Endothelial cell of hepatic sinusoid (primary cell): ENCODE results near the gene RALGAPB.

Experiments
- in situ Hi-C: cut with HindIII; loops from 2 replicates; pipeline ENCODE4 v1.10.0; 2017; ENCODE audit warnings: low sequenced_read_pairs

The RALGAPB gene

DNA sequence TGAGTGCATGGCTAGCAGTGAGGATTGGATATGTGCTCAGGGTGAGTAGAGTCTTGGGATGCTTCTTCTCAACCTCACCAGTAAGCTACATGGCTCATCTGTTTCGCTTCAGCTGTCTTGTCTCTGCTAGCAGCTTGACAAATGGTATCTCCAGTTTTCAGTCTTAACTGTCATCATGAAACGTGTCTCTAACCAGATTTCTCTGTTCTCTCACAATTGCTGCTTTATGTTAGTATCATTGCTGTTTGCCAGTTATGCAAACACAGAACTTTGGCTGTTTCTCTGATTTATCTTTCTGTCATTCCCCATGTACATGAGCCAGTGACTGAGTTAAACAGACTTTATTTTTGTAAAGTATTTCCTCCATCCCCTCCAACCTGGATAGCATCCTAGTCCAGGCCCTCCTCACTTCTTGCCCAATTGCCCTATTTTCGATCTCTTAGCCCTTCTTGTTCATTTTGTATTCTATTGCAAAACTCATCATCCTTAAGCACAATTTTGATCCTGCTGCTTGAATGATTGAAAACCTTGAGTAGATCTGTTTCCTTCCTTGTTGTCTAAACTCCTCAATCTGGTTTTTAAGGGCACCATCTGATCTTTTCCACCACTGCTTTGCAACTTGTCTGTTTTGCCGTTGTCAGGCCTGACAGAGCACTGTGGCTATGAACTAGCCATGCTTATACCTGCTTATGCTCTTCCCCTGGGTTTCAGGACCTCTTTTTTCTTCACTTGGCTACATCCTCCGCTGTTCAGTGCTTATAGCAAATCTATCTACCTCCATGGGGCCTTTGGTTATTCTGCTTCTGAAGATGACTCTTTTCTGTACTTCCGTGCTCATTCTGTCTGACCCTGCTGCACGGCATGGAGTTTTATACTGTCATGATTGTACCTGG lies 70.6 kb downstream of the RALGAPB start:
- in situ Hi-C loops: no loop called here

DNA sequence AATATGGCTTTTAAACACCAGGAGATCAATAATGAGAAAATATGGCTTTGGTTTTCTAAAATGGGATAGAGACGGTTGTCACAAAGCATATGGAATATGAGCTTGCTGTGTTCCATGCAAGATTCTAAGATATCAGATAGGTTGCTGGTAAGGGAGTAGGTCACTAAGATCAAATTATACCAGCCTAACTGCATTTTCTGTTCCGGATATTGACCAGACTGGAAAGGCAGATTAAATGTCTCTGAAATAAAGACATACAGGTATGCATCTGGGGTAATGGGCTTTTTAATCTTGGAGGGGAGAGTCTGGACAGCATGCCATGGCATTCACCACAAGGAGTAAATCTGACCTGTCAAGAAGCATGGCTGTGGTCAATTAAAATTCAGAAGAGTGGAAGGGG lies 73.1 kb downstream of the RALGAPB start:
- in situ Hi-C loops: no loop called here

DNA sequence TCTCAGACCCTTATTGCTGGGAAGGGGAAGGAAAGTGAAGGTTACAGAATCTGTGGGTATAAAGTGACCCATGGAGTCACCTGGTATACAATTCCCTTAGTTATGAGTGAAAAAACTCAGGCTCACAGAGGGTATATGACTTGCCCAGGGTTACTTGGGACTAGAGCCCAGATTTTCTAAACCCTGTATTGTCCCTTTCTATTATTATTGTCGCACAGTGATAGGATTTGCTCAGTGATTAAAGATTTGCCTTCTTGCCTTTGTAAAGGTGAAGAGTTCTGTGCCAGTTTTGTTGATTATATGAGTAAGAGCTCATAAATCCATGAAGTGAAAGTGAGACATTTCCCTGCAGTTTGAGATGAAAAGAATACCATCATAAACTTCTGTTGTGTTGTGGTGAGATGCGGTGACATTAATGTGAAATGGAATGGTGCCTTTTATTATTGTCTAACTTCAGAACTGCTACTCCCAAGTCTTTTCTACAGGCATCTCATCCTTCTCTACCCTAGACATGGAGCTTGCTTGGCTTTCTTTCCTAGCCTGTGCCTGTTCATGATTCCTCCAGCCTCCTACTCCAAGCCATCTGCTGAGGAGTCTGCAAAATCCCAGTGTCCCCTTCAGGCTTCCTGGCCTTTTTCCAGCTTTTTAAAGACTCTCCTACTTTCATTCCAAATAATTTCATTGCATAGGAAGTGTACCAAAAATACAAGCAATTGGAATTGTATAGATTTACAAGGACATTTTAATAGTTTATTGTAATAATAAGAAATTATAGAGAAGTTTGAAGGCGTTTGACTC lies 74.8 kb downstream of the RALGAPB start:
- in situ Hi-C loops: no loop called here

DNA sequence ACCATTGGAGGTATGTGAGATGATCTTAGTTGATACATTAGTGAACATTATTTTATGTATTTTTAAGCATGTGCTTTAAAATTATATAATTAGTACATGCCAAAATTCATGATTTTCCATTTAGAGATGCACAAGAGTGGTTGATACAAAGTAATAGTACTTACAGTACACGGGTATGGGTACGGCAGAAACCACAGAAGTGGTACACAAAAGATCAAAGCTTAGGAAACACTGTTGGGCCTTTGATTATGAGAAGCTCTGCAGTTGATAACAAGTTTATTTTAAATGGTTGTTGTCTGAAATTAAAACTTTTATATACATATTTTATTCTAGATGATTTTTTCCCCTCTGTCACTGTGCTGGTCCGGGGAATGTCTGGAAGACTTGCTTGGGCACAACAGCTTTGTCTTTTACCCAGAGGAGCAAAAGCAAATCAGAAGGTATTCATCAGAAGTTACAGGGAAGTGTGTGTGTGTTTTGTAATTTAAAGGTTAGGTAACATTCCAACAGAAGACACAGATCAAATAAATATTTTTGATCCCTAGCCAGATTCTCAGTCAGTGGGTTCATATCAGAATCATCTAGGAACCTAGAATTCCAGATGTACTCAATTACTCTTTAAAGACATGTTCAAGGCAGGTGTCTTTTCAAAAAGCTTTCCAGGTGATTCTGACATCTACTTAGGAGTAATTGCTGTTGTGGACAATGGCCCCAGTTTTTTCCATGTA lies 75.9 kb downstream of the RALGAPB start:
- in situ Hi-C loops: no loop called here

DNA sequence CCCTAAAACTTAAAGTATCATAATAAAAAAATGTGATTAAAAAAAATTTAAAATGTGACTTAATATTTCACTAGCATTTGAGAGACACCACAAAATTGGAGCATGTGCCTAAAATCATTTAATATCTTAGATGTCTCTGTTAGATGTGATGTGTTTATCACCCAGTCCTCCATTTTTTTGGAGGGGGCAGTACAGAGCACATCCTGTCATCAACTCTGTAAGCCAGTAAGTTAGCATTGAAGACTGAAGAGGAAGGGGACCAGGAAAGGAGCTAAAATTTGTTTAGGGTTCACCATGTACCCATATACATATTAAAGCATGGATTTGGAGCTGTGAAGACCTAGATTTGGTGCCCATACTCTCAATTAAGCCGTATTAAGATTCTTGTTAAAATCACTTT lies 77.6 kb downstream of the RALGAPB start:
- in situ Hi-C loops: no loop called here

DNA sequence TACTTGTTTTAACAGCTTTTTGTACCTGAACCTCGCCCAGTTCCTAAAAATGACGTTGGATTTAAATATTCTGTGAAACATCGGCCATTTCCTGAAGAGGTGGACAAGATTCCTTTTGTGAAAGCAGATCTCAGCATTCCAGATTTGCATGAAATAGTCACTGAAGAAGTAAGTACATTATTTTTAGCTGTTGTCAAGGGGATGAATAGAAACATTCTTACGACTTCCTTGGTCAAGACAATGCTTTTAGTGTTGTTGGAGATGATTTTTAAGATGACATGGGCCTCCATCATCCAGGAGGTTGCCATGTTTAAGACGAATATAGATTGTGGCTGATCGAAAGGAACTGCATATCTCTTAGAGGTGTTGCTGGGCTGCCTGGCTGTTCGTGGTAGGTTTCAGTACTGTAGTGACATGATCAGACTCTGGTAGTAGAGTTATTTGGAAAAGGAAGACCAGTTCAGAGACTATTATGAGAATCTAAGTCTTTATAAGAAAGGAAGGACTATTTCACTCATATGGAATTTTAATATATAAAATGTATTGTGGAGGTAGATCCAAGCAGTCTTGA lies 78.5 kb downstream of the RALGAPB start:
- in situ Hi-C loops: no loop called here

DNA sequence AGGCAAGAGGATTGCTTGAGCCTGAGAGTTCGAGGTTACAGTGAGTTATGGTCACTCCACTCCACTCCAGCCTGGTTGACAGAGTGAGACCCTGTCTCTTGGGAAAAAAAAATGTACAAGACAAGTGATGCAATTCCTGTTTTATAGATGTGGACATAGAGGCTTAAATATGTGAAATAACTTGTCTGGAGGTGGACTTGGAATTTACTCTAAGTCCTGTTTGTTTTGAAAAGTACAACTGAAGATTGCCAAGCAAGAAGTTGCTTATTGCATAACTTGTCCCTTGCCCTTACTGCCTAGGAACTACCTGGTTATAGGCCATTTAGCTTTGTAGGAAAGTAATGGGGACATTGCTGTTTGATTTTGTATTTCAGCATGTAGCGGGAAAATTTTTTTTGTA lies 82.3 kb downstream of the RALGAPB start:
- in situ Hi-C loops: no loop called here

DNA sequence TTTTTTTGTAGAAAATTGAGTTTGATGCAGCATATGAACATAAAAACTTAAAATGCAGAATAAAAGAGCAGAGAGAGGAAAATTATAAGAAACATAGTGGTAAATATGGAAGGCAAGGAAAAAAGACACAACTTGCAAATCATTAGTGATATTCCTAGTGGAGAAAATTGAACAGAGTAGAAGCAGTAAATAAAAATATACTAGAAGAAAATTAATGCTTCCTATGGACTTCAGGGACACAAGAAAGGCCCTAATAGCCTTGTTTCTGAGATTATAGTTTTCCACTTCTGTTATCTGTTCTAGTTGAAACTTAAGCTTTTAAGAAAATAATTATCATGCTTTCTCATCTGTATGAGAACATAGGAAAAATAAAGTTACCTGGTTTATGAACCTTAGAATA lies 82.8 kb downstream of the RALGAPB start:
- in situ Hi-C loops: no loop called here

DNA sequence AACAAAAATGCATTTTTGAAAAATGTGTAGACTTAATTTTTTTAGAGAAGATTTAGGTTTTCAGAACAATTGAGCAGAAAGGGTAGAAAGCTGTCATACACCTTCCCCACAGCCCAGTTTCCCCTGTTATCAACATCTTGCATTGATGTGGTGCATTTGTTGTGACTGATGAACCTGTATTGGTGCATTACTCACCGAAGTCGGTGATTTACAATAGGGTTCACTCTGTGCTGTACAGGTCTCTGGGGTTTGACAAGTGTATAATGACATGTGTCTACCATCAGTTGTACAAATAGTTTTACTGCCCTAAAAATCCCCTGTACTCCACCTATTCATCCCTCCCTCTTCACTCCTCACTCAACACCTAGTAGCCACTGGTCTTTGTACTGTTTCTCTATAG lies 84.5 kb downstream of the RALGAPB start:
- in situ Hi-C loops: no loop called here

DNA sequence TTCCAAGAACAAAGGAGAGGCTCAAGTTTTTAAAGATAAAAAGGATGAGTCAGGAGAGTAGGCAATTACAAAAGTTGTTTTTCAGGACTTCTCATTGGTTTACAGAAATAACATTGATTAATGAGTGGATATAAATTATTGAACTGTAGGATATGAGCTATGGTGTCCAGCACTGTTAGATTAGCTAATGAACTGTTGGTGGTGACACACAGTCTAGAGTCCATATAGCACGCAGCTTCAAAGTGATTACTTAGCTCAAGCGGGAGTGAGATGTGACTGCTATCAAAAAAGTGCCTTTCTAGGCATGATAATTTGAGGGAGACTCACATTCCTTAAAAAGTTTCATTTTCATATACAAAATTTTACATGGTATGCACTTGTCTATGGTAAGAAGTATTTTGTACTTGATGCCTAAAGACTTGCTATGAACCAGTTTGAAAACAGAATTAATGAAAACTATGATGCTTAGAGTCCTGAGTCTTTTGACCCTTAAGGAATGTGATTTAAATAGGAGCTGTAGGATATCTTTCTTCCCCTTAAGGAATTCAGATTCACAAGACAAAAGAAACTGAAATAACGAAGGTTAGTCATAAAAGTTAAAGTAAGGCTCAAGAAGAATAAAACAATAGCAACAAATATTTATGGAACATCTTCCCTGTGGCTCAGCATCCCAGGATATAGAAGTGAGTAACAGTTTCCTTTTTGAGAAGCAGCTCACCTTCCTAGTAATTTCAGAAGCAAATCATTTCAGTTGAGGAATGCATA lies 86.1 kb downstream of the RALGAPB start:
- in situ Hi-C loops: no loop called here

DNA sequence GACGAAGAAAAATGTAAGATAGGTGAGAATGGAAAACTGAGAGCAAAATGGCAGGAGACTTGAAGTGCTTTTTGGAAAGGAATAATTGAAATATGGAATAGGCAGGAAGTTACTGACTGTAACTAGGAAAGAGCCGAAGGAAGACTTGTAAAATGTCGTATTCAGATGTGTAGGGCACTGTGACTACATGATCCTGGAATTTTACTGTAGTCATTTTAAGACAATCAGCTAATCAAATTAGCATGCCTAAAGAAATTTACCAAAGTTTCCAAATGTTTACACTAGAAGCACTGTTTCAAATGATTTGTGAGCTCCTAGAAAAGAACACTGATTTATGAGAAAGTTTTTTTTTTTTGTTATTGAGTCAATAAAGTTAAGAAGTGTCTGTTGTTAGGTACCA lies 87.1 kb downstream of the RALGAPB start:
- in situ Hi-C loops: no loop called here

DNA sequence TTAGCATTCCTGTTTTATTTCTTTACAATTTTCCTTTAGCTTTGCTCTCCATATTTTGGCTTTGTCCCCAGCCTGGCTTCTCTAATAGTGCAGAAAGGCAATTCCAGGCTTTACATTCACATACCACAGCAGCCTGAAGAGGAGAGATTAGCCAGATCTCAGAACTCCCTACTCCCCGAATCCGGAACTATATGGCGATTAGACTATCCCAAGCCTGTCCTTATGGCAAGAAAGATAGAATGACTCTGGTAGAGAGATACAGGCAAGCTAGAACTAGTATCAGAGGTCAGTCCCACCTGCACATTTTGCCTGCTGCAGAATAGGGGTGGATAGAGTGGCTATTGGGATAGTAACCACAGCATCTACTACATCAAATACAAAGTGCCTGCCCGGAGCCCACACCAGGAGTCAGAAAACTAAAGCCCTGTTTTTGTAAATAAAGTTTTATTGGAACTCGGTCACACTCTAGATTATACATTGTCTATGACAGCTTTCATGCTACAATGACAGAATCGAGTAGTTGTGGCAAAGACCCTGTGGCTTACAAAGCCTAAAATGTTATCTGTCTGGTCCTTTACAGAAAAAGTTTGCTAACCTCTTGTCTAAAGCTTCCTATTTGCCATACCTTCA lies 91.3 kb downstream of the RALGAPB start:
- in situ Hi-C loops: no loop called here

DNA sequence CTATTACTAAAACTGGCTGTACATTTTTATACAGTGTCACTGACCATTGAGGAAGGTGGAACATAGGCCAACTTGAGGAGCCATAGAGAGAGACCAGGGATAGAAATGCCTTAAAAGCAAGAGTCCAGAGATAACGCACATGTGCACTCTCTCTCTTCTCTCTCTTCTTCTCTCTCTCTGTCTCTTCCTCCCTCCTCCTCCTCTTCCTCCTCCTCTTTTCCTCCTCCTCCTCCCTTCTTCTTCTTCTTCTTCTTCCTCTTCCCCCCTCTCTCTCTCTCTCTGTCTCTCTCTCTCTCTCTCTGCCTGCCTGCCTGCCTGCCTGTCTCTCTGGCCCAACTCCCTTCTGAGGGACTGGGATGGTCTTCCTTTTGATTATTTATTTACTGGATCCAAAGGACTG lies 92.0 kb downstream of the RALGAPB start:
- in situ Hi-C loops: no loop called here

DNA sequence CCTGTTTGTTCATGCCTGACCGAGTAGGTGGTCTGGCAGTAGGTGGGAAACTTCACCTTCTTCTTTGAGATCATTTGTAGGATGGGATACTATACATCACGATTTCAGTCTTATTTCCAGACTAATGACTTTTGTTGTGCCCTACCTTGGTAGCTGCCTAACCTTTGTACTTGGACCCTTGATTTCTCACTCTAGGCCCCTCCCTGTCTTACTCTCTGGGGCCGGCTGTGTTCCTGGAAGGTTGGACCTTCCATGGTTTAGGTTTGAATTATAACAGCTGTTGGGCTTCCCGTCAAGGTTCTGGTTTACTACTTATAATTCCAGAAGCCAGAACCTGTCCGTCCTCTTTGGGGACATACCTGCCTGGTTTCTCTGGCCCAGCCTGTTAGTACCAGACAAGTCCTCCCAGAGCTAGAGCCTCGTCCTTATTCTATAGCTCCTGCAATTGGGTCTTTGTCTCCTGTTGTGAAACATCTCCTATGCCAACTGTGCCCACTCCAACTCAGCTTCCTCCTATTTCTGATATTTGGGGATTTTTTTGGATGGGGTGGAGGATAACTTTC lies 93.5 kb downstream of the RALGAPB start:
- in situ Hi-C loops: no loop called here

DNA sequence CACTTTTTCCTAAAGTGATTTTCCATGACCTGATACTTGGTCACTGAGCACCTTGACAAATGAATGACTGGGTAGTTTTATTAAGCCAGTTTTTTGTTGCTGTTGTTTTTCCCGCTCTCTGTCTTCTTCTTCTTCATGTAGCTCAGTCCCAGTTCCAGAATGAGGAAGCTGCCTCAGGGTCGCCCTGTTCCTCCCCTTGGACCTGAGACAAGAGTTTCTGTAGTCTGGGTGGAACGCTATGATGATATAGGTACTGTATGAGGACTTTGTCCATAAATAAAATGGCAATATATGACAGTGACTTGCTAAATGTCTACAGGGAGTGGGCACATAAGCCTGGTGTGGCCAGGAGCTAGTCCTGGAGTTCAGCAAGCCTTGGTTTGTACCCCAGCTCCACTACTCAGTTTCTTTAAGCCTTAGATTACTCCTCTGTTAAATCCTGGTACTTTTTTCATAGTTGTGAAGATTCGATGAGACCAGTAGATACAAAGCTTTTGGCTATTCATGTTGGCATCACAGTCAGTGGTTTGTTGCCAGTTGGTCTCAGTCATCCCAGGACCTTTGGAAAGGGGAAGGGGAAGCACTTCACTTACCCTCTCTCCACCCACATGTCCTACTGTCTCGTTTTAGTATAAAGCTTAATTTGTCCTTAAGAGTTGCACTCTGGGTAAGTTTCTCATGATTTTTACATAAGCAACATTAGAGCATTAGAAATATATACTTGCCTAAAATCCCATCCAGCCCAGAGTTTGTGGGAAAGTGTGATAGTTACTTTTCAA lies 97.3 kb downstream of the RALGAPB start:
- in situ Hi-C loops: loop anchor here (5.0 kb wide), 1 partner anchor 42 kb away; no protein-coding TSS in a partner anchor

DNA sequence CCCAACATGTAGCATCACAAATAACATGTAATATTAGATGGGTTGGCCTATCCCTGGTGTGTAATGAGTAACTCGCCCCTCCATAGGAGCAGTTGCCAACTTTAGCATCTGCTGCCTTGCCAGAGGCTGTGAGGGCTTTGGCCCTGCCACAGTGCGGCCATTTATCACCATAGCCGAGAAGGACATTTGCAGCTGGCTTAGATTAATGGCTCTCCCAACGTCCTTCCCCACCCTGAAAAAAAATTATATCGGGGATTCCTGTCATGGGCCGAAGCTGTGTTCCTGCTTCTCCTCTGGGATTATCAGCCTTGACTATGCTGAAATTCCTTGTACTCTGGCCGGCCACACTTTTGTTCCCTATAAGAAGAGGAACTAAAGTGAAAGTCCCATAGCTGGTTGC lies 100.8 kb downstream of the RALGAPB start:
- in situ Hi-C loops: loop anchor here (5.0 kb wide), 1 partner anchor 39 kb away; no protein-coding TSS in a partner anchor

DNA sequence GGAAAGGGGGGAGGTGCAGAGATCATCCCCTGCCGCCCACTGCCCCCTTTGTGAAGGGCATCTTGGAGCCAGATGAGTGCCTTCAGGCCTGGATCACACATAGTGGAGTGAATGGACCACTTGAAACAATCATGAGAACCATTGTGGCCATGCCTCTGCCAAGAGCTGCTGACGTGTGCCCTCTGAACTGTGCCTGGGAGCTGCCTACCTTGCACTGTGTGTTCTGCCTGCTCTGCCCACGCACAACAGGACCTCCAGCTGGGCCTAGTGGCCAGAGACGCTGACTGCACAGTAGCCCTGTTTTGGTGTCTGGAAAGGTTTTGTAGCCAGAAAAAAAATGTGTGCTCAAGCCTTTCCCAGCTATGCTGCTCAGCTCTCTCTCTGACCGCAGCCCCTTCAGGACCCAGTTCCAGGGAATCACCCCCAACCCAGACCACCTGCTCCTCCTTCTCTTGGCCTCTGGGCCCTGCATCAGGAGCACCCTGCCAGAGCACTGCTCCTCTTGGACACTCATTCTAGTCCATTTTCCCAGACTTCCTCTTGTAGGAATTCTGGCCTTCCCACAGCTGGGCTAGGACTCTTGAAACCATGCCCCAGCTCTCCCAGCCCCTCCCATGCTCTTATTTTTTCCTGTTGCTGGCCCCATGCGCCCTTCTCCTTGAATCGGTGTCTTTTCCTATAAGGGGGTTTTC lies 106.7 kb downstream of the RALGAPB start:
- in situ Hi-C loops: no loop called here

DNA sequence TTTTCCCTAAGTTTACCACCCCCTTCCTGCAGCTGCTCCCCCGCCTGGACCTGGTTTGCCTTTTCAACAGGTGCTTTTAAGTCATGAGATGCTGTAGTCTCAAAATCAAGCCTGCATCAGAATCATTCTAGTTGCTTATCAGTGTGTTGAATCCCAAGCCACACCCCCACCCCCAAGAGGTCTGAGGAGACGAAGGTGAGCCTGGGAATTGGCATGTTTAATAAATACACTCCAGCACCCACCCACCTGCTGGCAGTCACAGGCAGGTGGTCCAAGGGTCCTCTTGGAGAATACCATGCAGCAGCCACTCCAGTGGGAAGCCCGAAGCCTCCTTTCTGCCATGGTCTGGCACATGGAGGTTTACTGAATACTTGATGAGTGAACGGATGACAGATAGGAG lies 107.3 kb downstream of the RALGAPB start:
- in situ Hi-C loops: no loop called here
